ENCODE measurements around the gene LILRB1. TPM values are rescaled to one million over a fixed set of nuclear protein-coding genes. Genes with fewer than 3 reads are reported as not detected.

Gene LILRB1
- total and polyA plus RNA-seq, 2 experiments from 2014 or later = not detected

DNA sequence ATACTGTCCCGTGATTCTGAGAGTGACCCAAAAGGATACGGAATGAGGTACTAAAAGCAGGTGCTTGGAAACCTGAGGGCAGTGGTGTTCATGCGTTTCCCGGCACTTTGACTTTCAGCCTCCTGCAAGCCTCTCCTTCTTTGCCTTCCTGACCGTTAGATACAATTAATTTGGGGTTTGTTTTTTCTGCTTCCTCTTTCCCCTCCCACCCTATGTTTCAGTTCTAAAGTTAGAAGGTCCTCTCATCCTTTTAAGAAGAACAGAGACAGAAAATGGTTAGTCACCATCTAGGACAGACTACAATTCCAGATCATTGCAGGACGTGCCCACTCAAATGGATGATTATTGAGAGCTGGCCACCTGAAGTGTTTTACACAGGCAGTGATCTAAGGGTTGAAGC, 30.7 kb downstream of the LILRB1 start:
- DNase-seq (ENCODE audit: low spot score) = no peak
- no peaks in the 10 kb centered on the region for H4K20me1 ChIP-seq (ENCODE audit: insufficient read depth, poor library complexity, severe bottlenecking)
- H3K27me3 ChIP-seq = no peaks in the 10 kb centered on the region
- H3K4me3 ChIP-seq = no peak overlapping the region
- H3K27ac ChIP-seq = no peak overlapping the region
- H3K4me2 ChIP-seq = no peak overlapping the region
- no peaks in the 10 kb centered on the region for H3K79me2 ChIP-seq
- H3K4me1 ChIP-seq (ENCODE audit: insufficient read depth) = no peaks in the 10 kb centered on the region
- WGBS (ENCODE audit: low lambda C conversion rate, missing lambda C conversion rate) = 81% methylated on average over 6 of the region's 6 CpGs
- H3K9me2 ChIP-seq (replicated peaks; ENCODE audit: insufficient read depth) = no peaks in the 10 kb centered on the region
- no peaks in the 10 kb centered on the region for H3K36me3 ChIP-seq (replicated peaks; ENCODE audit: insufficient read depth, low read depth)
- H3K9me3 ChIP-seq (ENCODE audit: low read depth) = no peaks in the 10 kb centered on the region
- H2AFZ ChIP-seq = no peak overlapping the region
- no peak for TF ChIP-seq EZH2phosphoT487 (IDR thresholded peaks at IDR 0.05; ENCODE audit: low read depth, severe bottlenecking, unreplicated experiment)
- no peak for TF ChIP-seq CTCF (IDR thresholded peaks at IDR 0.05; ENCODE audit: poor library complexity)
- TF ChIP-seq EZH2 (IDR thresholded peaks at IDR 0.05; ENCODE audit: borderline replicate concordance) = no peak

- Histone ChIP-seq H3K9me3 (ENCODE audit: low read depth) (no peaks in the 10 kb centered on the region), H3K79me2 (no peaks in the 10 kb centered on the region), H3K4me1 (ENCODE audit: insufficient read depth) (no peaks in the 10 kb centered on the region), H3K4me3 (no peak overlapping the region), H3K36me3 (replicated peaks; ENCODE audit: insufficient read depth, low read depth) (no peaks in the 10 kb centered on the region), H3K4me2 (no peak overlapping the region), H2AFZ (no peak overlapping the region), H3K27ac (no peak overlapping the region), H3K9me2 (replicated peaks; ENCODE audit: insufficient read depth) (no peaks in the 10 kb centered on the region), H4K20me1 (ENCODE audit: insufficient read depth, poor library complexity, severe bottlenecking) (no peaks in the 10 kb centered on the region), H3K27me3 (no peaks in the 10 kb centered on the region)
- WGBS (ENCODE audit: low lambda C conversion rate, missing lambda C conversion rate) = 84% methylated on average over 13 of the region's 13 CpGs
- TF ChIP-seq EZH2 (IDR thresholded peaks at IDR 0.05; ENCODE audit: borderline replicate concordance) = no peak
- TF ChIP-seq CTCF (IDR thresholded peaks at IDR 0.05; ENCODE audit: poor library complexity) = no peak
- no peak for TF ChIP-seq EZH2phosphoT487 (IDR thresholded peaks at IDR 0.05; ENCODE audit: low read depth, severe bottlenecking, unreplicated experiment)
- DNase-seq (ENCODE audit: low spot score) = no peak
These were observed 31.7 kb downstream of the LILRB1 start for GRCh38 chr19:54661846-54662481.

DNA sequence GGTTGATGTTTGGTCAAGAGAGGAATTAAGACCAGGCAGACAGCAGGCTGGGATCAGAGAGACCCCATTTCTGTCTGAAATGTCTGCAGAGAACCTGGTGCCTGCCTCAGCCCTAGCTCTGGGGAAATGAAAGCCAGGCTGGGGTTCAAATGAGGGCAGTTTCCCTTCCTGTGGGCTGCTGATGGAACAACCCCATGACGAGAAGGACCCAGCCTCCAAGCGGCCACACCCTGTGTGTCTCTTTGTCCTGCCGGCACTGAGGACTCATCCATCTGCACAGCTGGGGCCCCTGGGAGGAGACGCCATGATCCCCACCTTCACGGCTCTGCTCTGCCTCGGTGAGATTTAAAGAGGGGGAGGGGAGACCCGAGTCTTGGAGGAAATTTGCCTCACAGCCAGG, 32.4 kb downstream of the LILRB1 start, which contains the start of gene LILRB4:
LILRB4 (plus strand) TSS at position 256 of the 400 bp plus-strand sequence; CDS start at position 305, 49 bp downstream.
- Histone ChIP-seq H4K20me1 (ENCODE audit: insufficient read depth, poor library complexity, severe bottlenecking) (no peaks in the 10 kb centered on the region), H3K4me1 (ENCODE audit: insufficient read depth) (no peaks in the 10 kb centered on the region), H3K79me2 (no peaks in the 10 kb centered on the region), H3K4me3 (no peak within 1 kb of the TSS), H3K27ac (no peak within 1 kb of the TSS), H3K36me3 (replicated peaks; ENCODE audit: insufficient read depth, low read depth) (no peaks in the 10 kb centered on the region), H3K27me3 (no peaks in the 10 kb centered on the region), H3K4me2 (no peak within 1 kb of the TSS), H3K9me3 (ENCODE audit: low read depth) (no peaks in the 10 kb centered on the region), H3K9me2 (replicated peaks; ENCODE audit: insufficient read depth) (no peaks in the 10 kb centered on the region), H2AFZ (no peak within 1 kb of the TSS)
- DNase-seq (ENCODE audit: low spot score) = no peak
- TF ChIP-seq EZH2phosphoT487 (IDR thresholded peaks at IDR 0.05; ENCODE audit: low read depth, severe bottlenecking, unreplicated experiment) = no peak
- no peak for TF ChIP-seq CTCF (IDR thresholded peaks at IDR 0.05; ENCODE audit: poor library complexity)
- no peak for TF ChIP-seq EZH2 (IDR thresholded peaks at IDR 0.05; ENCODE audit: borderline replicate concordance)
- WGBS (ENCODE audit: low lambda C conversion rate, missing lambda C conversion rate) = 76% methylated on average over 7 of the region's 7 CpGs
